ENCODE results near the gene PRKCSH.

PRKCSH gene

DNA sequence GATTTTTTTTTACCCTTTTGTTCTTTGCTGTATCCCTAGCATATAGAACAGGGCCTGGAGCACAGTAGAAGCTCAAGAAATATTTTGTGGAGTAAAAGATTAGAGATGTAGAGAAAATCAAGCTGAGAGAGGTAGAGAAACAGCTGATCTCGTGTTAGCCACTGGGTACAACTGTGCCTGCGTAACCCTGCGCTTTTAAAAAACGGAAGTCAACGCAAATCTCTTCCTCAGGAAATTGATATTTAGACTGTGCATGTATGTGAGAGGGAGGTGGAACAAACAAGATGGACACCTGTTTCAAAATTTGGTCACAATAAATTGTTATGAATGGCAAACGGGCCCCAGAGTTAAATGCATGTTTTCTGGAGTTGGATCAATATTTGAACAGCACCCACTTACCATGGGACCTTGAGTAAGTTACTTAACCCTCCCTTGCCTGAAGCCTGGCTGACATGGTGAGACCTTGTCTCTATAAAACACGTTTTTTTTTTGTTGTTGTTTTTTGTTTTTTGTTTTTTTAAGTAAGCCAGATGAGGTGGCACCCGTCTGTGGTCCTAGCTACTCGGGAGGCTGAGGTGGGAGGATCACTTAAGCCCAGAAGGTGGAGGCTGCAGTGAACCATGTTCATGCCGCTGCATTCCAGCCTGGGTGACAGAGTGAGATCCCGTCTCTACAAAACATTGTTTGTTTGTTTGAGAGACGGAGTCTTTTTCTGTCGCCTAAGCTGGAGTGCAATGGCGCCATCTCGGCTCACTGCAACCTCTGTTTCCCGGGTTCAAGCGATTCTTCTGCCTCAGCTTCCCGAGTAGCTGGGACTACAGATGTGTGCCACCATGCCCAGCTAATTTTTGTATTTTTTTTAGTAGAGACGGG is 48.0 kb upstream of the PRKCSH start (continued):
- TF ChIP-seq, protein P1, sequence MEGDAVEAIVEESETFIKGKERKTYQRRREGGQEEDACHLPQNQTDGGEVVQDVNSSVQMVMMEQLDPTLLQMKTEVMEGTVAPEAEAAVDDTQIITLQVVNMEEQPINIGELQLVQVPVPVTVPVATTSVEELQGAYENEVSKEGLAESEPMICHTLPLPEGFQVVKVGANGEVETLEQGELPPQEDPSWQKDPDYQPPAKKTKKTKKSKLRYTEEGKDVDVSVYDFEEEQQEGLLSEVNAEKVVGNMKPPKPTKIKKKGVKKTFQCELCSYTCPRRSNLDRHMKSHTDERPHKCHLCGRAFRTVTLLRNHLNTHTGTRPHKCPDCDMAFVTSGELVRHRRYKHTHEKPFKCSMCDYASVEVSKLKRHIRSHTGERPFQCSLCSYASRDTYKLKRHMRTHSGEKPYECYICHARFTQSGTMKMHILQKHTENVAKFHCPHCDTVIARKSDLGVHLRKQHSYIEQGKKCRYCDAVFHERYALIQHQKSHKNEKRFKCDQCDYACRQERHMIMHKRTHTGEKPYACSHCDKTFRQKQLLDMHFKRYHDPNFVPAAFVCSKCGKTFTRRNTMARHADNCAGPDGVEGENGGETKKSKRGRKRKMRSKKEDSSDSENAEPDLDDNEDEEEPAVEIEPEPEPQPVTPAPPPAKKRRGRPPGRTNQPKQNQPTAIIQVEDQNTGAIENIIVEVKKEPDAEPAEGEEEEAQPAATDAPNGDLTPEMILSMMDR (tag by site-specific recombination; IDR thresholded peaks at IDR 0.05) = no peak
- no peak for TF ChIP-seq ZNF214 (tag by site-specific recombination; IDR thresholded peaks at IDR 0.05; ENCODE audit: borderline replicate concordance)
- TF ChIP-seq ZNF837 (tag by site-specific recombination; IDR thresholded peaks at IDR 0.05) = no peak
- TF ChIP-seq ZNF677 (tag by site-specific recombination; IDR thresholded peaks at IDR 0.05) = no peak
- TF ChIP-seq ZNF571 (tag by site-specific recombination; IDR thresholded peaks at IDR 0.05) = no peak
- no peak for TF ChIP-seq SP2 (tag by site-specific recombination; IDR thresholded peaks at IDR 0.05)
- TF ChIP-seq ZNF747 (tag by site-specific recombination; IDR thresholded peaks at IDR 0.05) = no peak
- no peak for TF ChIP-seq ZNF768 (tag by site-specific recombination; IDR thresholded peaks at IDR 0.05)
- TF ChIP-seq YY1 (tag by site-specific recombination; IDR thresholded peaks at IDR 0.05) = no peak

DNA sequence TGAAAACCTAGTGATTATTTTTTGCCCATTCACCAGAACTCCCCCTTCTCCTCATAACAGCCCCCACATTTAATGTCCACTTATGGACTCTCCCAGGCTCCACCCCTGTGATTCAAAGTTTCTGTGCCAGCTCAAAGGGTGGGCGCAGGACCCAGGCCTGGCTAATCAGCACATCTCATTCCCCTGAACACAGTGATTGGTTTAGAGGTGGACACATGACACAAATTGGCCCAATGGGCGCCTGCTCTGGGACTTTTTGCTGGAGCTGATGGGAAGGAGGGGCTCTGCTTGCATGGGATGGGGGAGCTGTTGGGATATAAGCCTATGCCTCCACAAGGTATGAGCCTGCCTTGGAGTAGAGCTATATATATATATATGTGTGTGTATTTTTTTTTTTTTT is 45.1 kb upstream of the PRKCSH start:
- H3K4me1 ChIP-seq (ENCODE audit: control insufficient read depth, insufficient read depth, low read length) = no peaks in the 10 kb centered on the region
- H3K9me3 ChIP-seq (ENCODE audit: control insufficient read depth, insufficient read depth, low read depth, low read length) = no peaks in the 10 kb centered on the region
- H3K36me3 ChIP-seq (ENCODE audit: control insufficient read depth in 2 of 2, insufficient read depth in 1 of 2, low read length in 2 of 2) = no peaks in the 10 kb centered on the region
- no peak overlapping the region for H3K4me3 ChIP-seq (ENCODE audit: low read depth, low read length)
- CTCF ChIA-PET = interaction anchor here (0.5 to 2.4 kb wide), 5 partner anchors 7 to 94 kb away, joined by 3 to 15 read pairs (median 3); no protein-coding TSS in a partner anchor
- H3K27ac ChIP-seq (ENCODE audit: extremely low read depth, low read depth, low read length) = no peak overlapping the region
- POLR2A ChIA-PET = interaction anchor here (1.0 to 2.0 kb wide), 3 partner anchors 9 to 94 kb away, joined by 3 to 8 read pairs (median 5); partner anchors contain the start of gene SWSAP1
- TF ChIP-seq ZNF549 (tag by site-specific recombination; IDR thresholded peaks at IDR 0.05) = no peak
- no peak for TF ChIP-seq ZNF48 (tag by site-specific recombination; IDR thresholded peaks at IDR 0.05)
- no peak for TF ChIP-seq ZXDB (tag by site-specific recombination; IDR thresholded peaks at IDR 0.05)
- TF ChIP-seq, protein P2, sequence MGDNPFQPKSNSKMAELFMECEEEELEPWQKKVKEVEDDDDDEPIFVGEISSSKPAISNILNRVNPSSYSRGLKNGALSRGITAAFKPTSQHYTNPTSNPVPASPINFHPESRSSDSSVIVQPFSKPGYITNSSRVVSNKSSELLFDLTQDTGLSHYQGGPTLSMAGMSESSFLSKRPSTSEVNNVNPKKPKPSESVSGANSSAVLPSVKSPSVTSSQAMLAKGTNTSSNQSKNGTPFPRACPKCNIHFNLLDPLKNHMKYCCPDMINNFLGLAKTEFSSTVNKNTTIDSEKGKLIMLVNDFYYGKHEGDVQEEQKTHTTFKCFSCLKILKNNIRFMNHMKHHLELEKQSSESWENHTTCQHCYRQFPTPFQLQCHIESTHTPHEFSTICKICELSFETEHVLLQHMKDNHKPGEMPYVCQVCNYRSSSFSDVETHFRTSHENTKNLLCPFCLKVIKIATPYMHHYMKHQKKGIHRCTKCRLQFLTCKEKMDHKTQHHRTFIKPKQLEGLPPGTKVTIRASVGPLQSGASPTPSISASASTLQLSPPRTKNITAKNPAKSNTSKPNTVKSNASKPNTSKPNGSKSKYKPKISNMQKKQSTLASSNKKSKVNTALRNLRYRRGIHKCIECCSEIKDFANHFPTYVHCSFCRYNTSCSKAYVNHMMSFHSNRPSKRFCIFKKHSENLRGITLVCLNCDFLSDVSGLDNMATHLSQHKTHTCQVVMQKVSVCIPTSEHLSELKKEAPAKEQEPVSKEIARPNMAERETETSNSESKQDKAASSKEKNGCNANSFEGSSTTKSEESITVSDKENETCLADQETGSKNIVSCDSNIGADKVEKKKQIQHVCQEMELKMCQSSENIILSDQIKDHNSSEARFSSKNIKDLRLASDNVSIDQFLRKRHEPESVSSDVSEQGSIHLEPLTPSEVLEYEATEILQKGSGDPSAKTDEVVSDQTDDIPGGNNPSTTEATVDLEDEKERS (tag by site-specific recombination; IDR thresholded peaks at IDR 0.05) = no peak
- no peak for TF ChIP-seq ZNF292 (tag by site-specific recombination; IDR thresholded peaks at IDR 0.05; ENCODE audit: borderline replicate concordance, low read depth)
- no peak for TF ChIP-seq ZFP41 (tag by site-specific recombination; IDR thresholded peaks at IDR 0.05; ENCODE audit: borderline replicate concordance)
- no peak for TF ChIP-seq ZNF610 (tag by site-specific recombination; IDR thresholded peaks at IDR 0.05; ENCODE audit: borderline replicate concordance)
- TF ChIP-seq, protein P3, sequence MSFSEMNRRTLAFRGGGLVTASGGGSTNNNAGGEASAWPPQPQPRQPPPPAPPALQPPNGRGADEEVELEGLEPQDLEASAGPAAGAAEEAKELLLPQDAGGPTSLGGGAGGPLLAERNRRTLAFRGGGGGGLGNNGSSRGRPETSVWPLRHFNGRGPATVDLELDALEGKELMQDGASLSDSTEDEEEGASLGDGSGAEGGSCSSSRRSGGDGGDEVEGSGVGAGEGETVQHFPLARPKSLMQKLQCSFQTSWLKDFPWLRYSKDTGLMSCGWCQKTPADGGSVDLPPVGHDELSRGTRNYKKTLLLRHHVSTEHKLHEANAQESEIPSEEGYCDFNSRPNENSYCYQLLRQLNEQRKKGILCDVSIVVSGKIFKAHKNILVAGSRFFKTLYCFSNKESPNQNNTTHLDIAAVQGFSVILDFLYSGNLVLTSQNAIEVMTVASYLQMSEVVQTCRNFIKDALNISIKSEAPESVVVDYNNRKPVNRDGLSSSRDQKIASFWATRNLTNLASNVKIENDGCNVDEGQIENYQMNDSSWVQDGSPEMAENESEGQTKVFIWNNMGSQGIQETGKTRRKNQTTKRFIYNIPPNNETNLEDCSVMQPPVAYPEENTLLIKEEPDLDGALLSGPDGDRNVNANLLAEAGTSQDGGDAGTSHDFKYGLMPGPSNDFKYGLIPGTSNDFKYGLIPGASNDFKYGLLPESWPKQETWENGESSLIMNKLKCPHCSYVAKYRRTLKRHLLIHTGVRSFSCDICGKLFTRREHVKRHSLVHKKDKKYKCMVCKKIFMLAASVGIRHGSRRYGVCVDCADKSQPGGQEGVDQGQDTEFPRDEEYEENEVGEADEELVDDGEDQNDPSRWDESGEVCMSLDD (tag by site-specific recombination; IDR thresholded peaks at IDR 0.05) = no peak
- TF ChIP-seq, protein P4, sequence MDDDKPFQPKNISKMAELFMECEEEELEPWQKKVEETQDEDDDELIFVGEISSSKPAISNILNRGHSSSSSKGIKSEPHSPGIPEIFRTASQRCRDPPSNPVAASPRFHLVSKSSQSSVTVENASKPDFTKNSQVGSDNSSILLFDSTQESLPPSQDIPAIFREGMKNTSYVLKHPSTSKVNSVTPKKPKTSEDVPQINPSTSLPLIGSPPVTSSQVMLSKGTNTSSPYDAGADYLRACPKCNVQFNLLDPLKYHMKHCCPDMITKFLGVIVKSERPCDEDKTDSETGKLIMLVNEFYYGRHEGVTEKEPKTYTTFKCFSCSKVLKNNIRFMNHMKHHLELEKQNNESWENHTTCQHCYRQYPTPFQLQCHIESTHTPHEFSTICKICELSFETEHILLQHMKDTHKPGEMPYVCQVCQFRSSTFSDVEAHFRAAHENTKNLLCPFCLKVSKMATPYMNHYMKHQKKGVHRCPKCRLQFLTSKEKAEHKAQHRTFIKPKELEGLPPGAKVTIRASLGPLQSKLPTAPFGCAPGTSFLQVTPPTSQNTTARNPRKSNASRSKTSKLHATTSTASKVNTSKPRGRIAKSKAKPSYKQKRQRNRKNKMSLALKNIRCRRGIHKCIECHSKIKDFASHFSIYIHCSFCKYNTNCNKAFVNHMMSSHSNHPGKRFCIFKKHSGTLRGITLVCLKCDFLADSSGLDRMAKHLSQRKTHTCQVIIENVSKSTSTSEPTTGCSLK (tag by site-specific recombination; IDR thresholded peaks at IDR 0.05) = no peak
- no peak for TF ChIP-seq ZNF335 (tag by site-specific recombination; conservative IDR thresholded peaks at IDR 0.05)
- TF ChIP-seq ZNF354C (tag by site-specific recombination; IDR thresholded peaks at IDR 0.05; ENCODE audit: borderline replicate concordance, low read depth) = no peak
- no peak for TF ChIP-seq ZNF169 (tag by site-specific recombination; IDR thresholded peaks at IDR 0.05)
- no peak for TF ChIP-seq ZNF510 (tag by site-specific recombination; IDR thresholded peaks at IDR 0.05; ENCODE audit: insufficient replicate concordance)
- TF ChIP-seq GLIS2 (tag by site-specific recombination; IDR thresholded peaks at IDR 0.05) = no peak
- TF ChIP-seq SP3 (tag by site-specific recombination; IDR thresholded peaks at IDR 0.05) = no peak
- no peak for TF ChIP-seq ZNF2 (tag by site-specific recombination; IDR thresholded peaks at IDR 0.05)
- TF ChIP-seq ZNF423 (tag by site-specific recombination; IDR thresholded peaks at IDR 0.05) = no peak
- TF ChIP-seq ZNF37A (tag by site-specific recombination; IDR thresholded peaks at IDR 0.05) = no peak
- TF ChIP-seq ZNF341 (tag by site-specific recombination; IDR thresholded peaks at IDR 0.05; ENCODE audit: low read depth) = no peak
